ENCODE results near the gene IGF1.
"Not testable (repeated sequence)": the region's sequence is repeated elsewhere in the genome, so short reads cannot be mapped to it uniquely, and the experiment has no call there.

The IGF1 gene

GRCh38 chr12:102374190-102374589 lies 106.2 kb downstream of the IGF1 start:
- DNase-seq, result no peak

DNA sequence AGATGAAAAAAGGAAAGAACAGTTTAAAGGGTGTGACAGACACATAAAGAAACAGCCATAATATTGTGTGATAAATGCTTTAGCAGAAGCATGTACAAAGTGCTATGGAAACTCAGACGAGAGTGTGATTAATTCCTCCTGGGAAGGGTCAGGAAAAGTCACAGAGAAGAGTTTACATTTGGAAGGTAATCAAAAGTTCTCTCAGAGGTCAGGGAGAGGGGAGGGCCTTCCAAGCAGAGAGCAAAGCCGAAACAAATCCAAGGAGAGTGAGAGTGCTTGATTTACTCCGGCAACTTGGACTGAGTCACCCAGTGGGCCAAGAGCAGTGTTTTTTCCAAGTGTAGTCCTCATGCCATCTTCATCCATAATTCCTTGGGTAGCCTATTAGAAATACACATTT lies 108.3 kb downstream of the IGF1 start:
- no peak for DNase-seq

DNA sequence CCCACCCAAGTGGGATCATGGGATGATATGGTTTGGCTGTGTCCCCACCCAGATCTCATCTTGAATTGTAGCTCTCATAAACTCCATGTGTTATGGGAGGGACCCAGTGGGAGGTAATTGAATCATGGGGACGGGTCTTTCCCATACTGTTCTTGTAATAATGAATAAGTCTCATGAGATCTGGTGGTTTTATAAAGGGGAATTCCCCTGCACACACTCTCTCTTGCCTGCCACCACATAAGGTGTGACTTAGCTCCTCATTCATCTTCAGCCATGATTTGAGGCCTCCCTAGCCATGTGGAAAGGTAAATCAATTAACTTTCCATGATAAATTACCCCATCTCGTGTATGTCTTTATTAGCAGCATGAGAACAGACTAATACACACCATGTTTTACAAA lies 109.2 kb downstream of the IGF1 start:
- DNase-seq, result no peak

- no peak for DNase-seq
Measured at GRCh38 chr12:102369876-102370275, 110.5 kb downstream of the IGF1 start.

DNA sequence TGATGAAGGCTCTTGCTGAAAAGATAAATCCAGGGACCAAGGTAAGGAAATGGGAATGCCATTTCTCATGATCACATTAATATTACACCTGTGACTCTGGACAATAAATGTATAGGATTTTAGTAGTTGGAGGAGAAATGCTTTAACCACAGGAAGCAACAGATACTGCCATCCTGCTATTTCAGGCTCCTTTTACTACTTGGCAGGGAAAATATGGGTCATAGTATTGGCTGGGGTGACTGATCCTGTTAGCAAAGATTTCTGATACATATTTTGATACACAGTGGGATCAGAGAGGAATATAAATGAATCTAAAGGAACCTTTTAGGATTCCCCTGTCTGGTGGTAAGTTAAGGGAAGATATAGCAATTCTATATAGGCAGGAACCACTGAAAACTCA lies 115.0 kb downstream of the IGF1 start:
- DNase-seq, result no peak

GRCh38 chr12:102364709-102365108 lies 115.7 kb downstream of the IGF1 start:
- DNase-seq, result no peak

DNA sequence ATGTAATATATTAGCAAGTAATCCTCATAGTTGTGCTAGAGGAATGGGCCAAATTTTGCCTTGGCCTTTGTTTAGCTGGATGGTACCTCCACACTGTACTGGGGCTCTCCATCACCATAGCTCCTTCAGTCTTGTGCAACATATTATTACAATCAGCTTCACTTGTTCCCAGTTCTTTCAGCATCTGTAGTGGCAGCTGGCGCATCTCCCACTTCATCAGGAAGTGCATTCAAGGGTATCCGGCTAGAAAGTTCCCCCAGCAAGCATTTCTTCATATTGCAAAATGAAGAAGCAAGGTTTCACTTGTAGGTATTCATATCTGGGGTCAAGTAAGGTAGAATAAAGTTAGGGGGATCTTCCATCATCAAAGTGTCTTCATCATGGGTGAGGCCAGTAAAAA lies 123.7 kb downstream of the IGF1 start:
- DNase-seq, result no peak

GRCh38 chr12:102354281-102354680 lies 126.1 kb downstream of the IGF1 start:
- not testable (repeated sequence) for DNase-seq

GRCh38 chr12:102351322-102351721 lies 129.0 kb downstream of the IGF1 start:
- no peak for DNase-seq

DNA sequence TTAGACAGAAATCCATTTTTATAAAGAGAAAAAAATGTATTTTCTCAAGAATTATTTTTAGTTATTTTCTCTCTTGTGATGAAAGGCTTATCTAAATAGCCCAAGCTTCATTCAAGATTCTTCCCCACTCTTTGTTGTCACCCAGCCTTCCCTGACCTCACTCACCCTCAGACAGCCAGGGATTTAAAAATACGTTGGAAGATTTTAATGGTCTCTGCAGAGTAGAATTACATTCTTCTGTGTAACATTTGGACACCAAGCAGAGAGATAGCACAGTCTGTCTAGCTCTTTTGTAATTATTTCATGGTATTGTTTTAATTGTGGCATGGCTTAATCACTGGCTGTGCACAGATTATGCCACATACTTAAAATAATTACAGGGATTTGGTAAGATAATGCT lies 130.3 kb downstream of the IGF1 start:
- DNase-seq, result no peak

- no peak for DNase-seq
Measured at GRCh38 chr12:102349079-102349478, 131.3 kb downstream of the IGF1 start.

DNA sequence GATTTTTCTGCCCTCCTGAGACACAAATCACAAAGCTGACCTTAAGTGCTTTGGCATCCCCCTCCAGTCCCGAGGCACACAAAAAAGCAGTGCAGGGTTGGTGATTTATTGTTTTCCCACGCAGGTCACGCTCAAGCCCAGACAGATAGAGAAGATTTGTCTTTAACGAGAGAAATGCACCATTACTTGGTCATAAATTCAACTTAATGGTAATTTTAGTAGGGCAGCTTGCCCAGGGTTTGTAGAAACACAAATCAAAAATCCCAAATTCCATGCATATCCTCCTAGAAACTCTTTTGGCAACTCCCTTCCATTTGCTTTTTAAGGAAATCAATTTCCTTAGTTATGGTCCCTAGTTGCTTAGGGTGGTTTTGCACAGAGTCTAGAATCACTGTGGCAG lies 132.6 kb downstream of the IGF1 start:
- DNase-seq, result no peak

Measured in NCI-H1048 (cell line).